Activated CD4-positive, alpha-beta T cell treated with anti-CD3 and anti-CD28 coated beads for 48 hours (primary cell): ENCODE measurements around the gene WDR54.
"Not testable (repeated sequence)": the region's sequence is repeated elsewhere in the genome, so short reads cannot be mapped to it uniquely, and the experiment has no call there.

Source experiments
- DNase-seq: peaks from one replicate; pipeline ENCODE4 v3.0.0-alpha.2; 2020

The WDR54 gene

DNA sequence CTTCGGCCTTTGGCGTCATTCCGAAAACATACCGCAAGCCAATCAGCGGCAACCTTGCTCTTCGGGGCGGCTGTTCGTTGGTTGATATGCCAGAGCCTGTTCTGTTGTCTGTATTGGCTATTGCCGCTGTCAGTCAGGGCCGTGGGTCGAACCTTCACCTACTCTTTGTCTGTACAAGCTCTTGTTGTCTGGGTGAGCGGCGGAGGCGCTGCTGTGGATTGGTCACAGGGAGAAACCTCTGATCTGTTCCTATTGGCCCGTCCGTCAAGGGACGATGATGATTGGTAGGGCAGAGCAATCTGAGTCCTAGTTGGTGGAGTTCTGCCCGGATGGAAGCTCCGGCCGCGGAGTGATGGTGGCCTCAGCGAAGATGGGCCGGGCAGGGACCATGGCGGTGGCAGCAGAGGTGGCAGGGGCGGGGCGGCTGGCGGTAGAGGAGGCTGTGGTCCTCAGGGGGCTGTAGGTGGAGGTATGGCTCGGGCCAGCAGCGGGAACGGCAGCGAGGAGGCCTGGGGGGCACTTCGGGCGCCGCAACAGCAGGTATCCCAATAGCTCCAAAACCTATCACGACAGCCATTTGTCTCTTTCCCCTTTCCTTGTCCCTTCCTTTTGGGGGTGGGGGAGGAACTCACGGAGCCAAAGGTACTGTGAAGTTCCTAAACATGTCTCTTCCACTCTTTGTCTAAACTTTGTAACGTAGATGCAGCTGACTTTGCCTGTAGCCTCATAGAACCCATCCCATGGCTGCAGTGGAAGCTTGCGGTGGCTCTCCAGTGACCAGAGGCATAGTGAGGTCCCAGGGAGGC is 36.8 kb downstream of the WDR54 start, which contains the start of gene WBP1:
Gene WBP1 (plus strand): TSS at position 307 of the 806 bp plus-strand sequence. CDS start 165 bp downstream, at position 472.
- peak; percentile 99 for DNase-seq

DNA sequence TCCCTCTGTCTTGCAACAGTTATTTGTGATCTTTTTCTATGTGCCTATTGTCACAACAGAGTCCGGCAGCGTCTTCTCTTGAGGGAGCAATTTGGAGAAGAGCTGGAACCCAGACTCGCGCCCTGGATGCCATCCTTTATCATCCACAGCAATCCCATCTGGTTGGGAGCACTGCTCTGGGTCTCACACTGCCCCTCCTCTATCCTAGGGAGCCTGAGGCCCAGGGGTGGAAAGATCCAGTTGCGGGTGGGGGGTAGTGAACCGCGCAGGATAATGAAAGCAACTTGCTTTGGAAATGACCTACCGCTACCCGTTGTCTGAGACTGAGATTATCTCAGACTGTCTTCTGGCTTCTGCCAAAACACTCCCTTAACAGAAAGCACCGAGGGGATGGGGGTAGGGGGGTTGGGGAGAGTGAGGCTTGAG is 37.4 kb downstream of the WDR54 start:
- no peak for DNase-seq

DNA sequence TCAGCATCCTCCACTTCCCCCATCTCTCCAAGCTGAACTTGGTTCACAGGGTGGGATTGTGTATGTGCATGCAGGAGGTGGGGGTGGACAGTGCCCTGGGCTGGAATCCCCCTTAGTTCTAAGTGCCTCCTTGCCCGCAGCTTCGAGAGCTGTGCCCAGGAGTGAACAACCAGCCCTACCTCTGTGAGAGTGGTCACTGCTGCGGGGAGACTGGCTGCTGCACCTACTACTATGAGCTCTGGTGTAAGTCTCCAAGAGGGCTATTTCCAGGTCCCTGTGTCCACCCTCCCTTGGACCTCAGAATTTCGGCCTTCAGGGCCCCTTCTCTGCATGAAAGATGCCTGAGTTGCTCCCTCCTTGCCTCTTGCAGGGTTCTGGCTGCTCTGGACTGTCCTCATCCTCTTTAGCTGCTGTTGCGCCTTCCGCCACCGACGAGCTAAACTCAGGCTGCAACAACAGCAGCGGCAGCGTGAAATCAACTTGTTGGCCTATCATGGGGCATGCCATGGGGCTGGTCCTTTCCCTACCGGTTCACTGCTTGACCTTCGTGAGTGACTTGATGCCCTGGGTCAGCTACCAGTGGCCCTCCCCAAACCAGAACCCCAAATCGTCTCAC is 38.1 kb downstream of the WDR54 start:
- DNase-seq, result not testable (repeated sequence)

DNA sequence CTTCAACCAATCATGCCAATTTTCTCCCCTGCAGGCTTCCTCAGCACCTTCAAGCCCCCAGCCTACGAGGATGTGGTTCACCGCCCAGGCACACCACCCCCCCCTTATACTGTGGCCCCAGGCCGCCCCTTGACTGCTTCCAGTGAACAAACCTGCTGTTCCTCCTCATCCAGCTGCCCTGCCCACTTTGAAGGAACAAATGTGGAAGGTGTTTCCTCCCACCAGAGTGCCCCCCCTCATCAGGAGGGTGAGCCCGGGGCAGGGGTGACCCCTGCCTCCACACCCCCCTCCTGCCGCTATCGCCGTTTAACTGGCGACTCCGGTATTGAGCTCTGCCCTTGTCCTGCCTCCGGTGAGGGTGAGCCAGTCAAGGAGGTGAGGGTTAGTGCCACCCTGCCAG is 38.7 kb downstream of the WDR54 start:
- not testable (repeated sequence) for DNase-seq

DNA sequence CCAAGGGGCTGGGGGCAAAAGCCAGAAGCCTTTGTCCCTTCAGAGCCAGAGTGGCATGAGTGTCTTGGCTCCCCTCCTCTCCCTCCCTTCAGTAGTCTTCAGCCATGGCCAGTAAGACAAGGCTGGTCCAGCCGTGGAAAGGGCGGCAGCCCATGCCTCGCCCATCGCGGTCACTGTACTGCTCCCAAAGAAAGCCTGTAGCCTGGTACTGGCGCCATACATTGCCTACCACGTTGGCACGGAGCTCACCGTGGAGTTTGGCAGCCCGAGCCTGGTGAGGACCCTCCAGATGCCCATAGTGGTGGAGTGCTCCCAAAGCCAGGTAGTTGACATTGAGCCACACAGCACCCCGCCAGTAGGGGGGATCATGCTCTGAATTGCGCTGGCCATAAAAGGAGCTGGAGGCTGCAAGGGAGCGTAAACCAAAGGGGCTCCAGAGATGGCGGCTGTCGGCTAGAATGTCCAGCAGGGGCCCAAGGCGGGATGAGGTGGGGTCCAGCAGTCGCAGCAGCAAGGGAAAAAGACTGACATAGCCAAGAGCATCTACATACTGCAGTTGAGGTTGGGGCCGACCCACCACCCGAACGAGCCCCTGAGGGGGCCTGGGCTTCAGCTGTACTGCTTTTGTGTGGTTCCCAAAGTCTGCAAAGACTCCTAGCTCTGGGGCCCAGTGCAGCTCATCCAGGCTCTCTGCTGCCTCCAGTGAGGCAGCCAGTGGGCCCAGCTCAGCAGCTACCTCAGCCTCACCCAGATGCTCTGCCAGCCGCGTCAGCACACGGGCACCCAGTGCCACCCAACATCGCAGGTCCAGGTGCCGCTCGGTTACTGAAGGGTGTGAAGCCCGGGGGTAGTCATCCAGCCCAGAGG is 39.9 kb downstream of the WDR54 start:
- DNase-seq, result peak; percentile 34

DNA sequence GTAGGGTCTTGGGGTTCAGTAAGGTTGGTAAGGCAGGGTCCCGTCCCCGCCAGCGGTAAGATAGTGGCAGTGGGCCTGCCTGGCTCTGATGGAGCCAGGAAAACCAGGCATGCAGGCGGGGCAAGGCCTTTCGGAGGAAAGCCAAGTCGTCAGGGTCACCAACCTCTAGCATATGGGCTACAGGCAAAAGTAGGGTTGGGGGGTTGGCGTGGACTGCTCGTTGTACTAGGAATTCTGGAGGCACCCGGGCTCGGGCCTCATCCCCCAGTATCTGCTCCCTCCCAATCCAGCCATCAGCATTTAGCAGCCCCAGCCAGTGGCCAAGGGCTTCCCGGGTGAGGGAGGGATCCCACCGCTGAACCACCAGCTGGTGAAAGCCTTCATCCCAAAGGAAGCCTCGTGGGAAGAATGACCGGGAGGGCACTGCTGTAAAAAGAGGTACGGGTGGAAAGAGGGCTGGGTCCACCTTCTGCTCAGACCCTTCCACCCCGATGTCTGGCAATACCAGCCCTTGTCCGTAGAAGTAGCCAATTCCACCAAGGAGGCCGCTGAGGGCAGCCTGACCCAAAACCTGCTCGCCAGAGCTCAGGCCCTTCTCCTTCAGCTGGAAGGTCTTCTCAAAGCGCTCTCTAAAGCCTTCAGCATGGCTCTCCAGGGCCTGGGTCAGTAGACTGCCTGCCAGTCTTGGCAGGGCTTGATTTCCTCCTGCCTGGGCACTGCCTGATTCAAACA is 40.7 kb downstream of the WDR54 start:
- DNase-seq, result no peak

DNA sequence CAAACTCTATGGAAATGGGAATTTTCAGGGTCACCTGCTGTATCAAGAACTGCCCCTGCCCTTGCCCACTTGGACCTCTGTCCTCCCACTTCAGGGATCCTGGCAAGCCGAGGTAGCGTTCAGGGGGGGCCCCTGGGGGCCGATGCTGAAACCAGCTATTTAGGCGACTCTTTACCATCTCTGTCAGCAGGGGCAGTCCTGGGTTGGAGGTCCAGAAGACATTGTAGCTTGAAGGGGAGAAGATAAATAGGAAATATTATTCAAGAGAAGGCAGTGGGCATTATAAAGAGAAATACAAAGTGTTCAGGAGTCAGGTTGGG is 41.2 kb downstream of the WDR54 start:
- DNase-seq, result no peak

DNA sequence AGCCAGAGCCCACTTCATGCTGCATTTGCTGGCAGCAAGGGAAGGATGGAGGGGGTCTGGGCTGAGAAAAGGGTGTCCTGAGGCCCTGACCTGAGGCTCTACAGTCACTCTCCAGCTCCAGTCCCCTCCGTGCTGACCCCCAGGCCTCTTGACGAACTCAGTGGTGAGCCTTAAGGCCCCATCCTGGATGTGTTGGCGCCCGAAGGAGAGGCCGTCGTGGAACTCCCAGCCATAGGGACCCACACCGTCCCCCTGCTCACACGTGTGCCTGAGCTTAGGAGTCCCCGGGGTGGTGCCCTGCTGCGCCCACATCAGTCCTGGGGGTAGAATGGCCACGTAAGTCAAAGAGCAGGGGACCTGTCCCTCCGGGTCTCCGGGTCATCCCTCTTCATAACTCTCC is 42.9 kb downstream of the WDR54 start:
- no peak for DNase-seq

DNA sequence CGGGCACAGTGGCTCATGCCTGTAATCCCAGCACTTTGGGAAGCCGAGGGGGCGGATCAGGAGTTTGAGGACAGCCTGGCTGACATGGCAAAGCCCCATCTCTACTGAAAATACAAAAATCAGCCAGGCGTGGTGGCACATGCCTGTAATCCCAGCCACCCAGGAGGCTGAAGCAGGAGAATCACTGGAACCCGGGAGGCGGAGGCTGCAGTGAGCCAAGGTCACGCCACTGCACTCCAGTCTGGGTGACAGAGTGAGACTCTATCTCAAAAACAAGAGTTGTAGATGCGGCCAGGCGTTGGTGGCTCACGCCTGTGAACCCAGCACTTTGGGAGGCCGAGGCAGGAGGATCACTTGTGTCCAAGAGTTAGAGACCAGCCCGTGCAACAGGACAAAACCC is 49.2 kb downstream of the WDR54 start:
- DNase-seq, result not testable (repeated sequence)

DNA sequence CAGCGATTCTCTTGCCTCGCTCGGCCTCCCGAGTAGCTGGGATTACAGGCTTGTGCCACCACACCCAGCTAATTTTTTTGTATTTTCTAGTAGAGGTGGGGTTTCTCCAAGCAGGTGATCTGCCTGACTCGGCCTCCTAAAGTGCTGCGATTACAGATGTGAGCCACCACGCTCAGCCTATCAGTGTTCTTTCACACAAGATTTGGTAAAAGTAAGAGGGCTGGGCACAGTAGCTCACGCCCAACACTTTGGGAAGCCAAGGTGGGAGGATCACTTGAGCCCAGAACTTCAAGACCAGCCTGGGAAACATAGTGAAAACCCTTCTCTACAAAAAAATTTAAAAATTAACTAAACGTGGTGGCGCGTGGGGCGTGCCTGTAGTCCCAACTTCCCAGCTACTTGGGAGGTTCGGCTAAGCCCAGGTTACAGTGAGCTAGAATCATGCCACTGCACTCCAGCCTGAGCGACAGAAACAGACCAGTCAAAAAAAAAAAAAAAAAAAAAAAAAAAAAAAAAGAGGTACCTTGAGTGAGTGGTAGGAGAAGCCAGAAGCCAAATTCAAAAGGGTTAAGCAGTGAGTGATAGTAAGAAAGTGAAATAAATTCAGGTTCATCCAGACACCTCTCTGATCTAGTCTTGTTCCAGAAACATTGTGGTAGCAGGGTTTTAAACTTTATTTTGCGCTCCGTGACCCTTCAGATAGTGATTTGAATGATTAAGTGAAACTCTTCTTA is 50.0 kb downstream of the WDR54 start:
- DNase-seq, result no peak

DNA sequence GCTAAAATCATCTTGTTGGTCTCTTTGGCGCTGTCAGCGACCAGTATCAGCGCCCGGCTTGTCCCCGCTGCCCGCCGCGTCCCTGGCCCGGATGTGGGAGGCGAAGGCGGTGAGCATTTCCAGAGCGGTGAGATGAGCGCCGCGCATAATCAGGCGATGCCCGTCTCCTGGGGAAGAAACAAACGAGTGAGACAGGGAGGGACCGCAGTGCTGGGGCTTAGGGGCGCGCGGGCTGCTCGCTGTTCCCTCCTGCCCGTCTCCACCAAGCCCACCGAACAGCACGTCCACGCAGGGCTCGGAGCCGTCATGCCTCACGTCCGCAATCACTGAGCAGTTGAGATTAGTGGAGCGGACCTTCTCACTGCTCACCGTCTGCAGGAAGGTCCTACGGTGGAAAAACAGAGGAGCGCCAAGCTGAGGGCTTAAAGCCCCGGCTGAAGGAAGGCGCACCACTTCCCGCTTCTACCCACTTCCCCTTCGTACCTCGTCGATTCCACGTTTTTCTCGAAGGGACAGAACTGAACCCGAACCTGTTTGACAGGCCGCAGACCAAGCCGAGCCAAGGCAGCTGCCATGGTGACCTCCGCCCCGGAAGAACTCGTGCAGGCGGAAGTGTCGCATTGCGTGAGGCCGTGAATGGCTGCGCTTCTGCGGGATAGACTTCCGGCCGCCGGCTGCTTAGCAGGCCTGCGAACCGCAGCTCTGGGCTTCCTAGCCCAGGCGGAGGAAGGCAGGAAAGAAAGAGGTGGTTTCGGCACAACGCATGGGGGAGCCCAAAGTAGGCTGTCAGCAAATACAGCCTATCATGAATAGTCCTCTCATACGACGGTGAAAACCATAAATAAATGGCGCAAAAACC is 50.8 kb downstream of the WDR54 start, which contains the start of gene MRPL53:
Gene MRPL53 (minus strand): TSS at position 595 of the 859 bp plus-strand sequence. CDS start 20 bp downstream, at position 575.
- peak; percentile 97 for DNase-seq

DNA sequence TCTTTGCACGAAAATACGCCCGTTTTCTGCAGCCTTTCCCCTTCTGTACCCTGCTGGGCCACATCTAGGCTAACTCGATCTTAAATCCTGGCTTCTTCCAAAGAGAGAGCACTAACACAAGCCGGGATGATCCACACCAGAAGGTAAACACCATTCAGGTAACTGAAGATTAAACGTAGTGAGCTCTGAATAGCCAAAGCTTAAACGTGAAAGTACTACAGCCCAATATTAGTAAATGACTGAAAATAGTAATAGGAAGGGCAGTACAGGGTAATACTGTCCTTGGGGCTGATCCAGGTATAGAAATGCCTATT is 51.4 kb downstream of the WDR54 start:
- DNase-seq, result no peak

DNA sequence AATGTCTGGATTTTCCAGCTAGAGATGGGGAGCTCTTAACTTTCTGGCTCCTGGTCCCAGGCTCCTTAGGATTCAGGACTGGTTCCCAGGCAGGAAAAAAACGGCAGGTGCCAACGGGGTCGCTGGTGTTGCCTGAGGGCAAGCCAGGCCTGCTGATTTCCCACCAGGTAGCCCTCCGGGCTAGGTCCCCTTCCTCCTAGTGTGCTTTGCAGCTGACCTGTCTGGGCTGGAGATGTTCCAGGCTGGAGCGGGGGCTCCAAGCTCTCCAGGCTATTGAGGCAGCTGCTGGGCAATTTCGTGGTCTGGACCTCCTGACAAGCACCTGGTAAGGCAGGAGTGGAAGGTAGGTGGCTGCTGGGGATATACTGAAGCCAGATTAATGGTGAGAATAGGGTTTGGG is 53.0 kb downstream of the WDR54 start:
- no peak for DNase-seq

DNA sequence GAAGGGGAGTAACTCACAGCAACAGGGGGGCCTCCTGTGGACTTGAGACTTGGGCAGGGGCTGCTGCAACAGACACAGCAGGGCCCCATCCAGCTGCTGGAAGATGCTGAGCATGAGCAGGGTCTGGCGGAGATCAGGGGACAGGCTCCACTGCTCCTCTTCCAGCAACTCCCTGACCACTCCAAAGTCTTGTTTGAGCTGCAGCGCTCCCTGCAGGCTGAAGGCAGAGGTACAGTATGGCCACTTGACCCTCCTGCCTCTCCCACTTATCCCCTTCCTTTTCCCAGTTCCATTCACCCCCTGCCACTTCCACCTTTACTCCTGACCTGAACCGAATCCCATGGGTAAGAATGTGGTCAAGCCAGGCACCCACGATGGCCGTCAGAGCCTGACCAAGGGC is 53.4 kb downstream of the WDR54 start:
- DNase-seq, result no peak
